ENCODE measurements around the gene SLC12A8. TPM values are rescaled to one million over a fixed set of nuclear protein-coding genes. Genes with fewer than 3 reads are reported as not detected.

Gene SLC12A8
- total and polyA plus RNA-seq, 2 experiments from 2014 or later, result 3.4 to 7.8 TPM

GRCh38 chr3:125145751-125146475, 66.6 kb downstream of the SLC12A8 start:
- in situ Hi-C loops (cut with MboI), result no loop called here
- no peaks in the 10 kb centered on the region for H3K79me2 ChIP-seq (ENCODE audit: insufficient read depth)

GRCh38 chr3:125144653-125145314, 67.8 kb downstream of the SLC12A8 start:
- 95 to 97% methylated on average over 5 of the region's 5 CpGs for WGBS, 2 experiments (ENCODE audit: low coverage in 1 of 2, low lambda C conversion rate in 2 of 2, missing lambda C conversion rate in 2 of 2)
- no peaks in the 10 kb centered on the region for H4K20me1 ChIP-seq (ENCODE audit: insufficient read depth)
- H3K27ac ChIP-seq, result no peak overlapping the region
- H3K4me3 ChIP-seq, result no peak overlapping the region
- H3K9ac ChIP-seq, result no peak overlapping the region
- no peak for DNase-seq
- no peaks in the 10 kb centered on the region for H3K36me3 ChIP-seq (ENCODE audit: low read depth)
- no peaks in the 10 kb centered on the region for H3K27me3 ChIP-seq (replicated peaks; ENCODE audit: insufficient read depth)
- H3K9me3 ChIP-seq (ENCODE audit: low read depth), result no peaks in the 10 kb centered on the region
- no peaks in the 10 kb centered on the region for H3K9me2 ChIP-seq (ENCODE audit: insufficient read depth)
- TF ChIP-seq EZH2phosphoT487 (IDR thresholded peaks at IDR 0.05; ENCODE audit: insufficient read depth, low read depth) (no peak), EZH2 (IDR thresholded peaks at IDR 0.05; ENCODE audit: insufficient read depth, poor library complexity, severe bottlenecking) (no peak)
- H3K79me2 ChIP-seq (ENCODE audit: insufficient read depth), result no peaks in the 10 kb centered on the region
- no peak overlapping the region for H2AFZ ChIP-seq
- peak overlapping the region; percentile 31 for H3K4me2 ChIP-seq (ENCODE audit: unreplicated experiment)
- in situ Hi-C loops (cut with MboI), result no loop called here
- peaks cover 13% of the 10 kb centered on the region; the same call in 1 of the 2 replicates for H3F3A ChIP-seq (ENCODE audit: insufficient read depth)
- H3K4me1 ChIP-seq (ENCODE audit: insufficient read depth), result peaks cover 57% of the 10 kb centered on the region

More at GRCh38 chr3:125145751-125146475, 66.6 kb downstream of the SLC12A8 start:
- Histone ChIP-seq H2AFZ (no peak overlapping the region), H3K9me2 (ENCODE audit: insufficient read depth) (no peaks in the 10 kb centered on the region), H3K4me1 (ENCODE audit: insufficient read depth) (peaks cover 50% of the 10 kb centered on the region), H3K9ac (no peak overlapping the region), H3K36me3 (ENCODE audit: low read depth) (no peaks in the 10 kb centered on the region), H4K20me1 (ENCODE audit: insufficient read depth) (no peaks in the 10 kb centered on the region), H3K4me2 (ENCODE audit: unreplicated experiment) (no peak overlapping the region), H3K4me3 (no peak overlapping the region), H3F3A (ENCODE audit: insufficient read depth) (0 out of 2 replicates have a peak, but pooled peaks cover 6% of the 10 kb centered on the region), H3K27ac (no peak overlapping the region), H3K27me3 (replicated peaks; ENCODE audit: insufficient read depth) (no peaks in the 10 kb centered on the region), H3K9me3 (ENCODE audit: low read depth) (no peaks in the 10 kb centered on the region)
- peak; percentile 57 for DNase-seq
- 61 to 63% methylated on average over 10 of the region's 10 CpGs for WGBS, 2 experiments (ENCODE audit: low coverage in 1 of 2, low lambda C conversion rate in 2 of 2, missing lambda C conversion rate in 2 of 2)
- no peak for TF ChIP-seq EZH2 (IDR thresholded peaks at IDR 0.05; ENCODE audit: insufficient read depth, poor library complexity, severe bottlenecking)
- no peak for TF ChIP-seq EZH2phosphoT487 (IDR thresholded peaks at IDR 0.05; ENCODE audit: insufficient read depth, low read depth)

GRCh38 chr3:125143982-125144652, 68.4 kb downstream of the SLC12A8 start:
- no peaks in the 10 kb centered on the region for H4K20me1 ChIP-seq (ENCODE audit: insufficient read depth)
- peaks cover 54% of the 10 kb centered on the region for H3K4me1 ChIP-seq (ENCODE audit: insufficient read depth)
- no peaks in the 10 kb centered on the region for H3K79me2 ChIP-seq (ENCODE audit: insufficient read depth)
- WGBS, 2 experiments (ENCODE audit: low coverage in 1 of 2, low lambda C conversion rate in 2 of 2, missing lambda C conversion rate in 2 of 2), result 57 to 60% methylated on average over 7 of the region's 7 CpGs
- no peak overlapping the region for H3K4me3 ChIP-seq
- H3K9me2 ChIP-seq (ENCODE audit: insufficient read depth), result no peaks in the 10 kb centered on the region
- no peaks in the 10 kb centered on the region for H3K36me3 ChIP-seq (ENCODE audit: low read depth)
- in situ Hi-C loops (cut with MboI), result no loop called here
- no peak overlapping the region for H2AFZ ChIP-seq
- no peaks in the 10 kb centered on the region for H3K9me3 ChIP-seq (ENCODE audit: low read depth)
- H3K9ac ChIP-seq, result no peak overlapping the region
- peaks cover 8% of the 10 kb centered on the region; the same call in 1 of the 2 replicates for H3F3A ChIP-seq (ENCODE audit: insufficient read depth)
- TF ChIP-seq EZH2 (IDR thresholded peaks at IDR 0.05; ENCODE audit: insufficient read depth, poor library complexity, severe bottlenecking) (no peak), EZH2phosphoT487 (IDR thresholded peaks at IDR 0.05; ENCODE audit: insufficient read depth, low read depth) (no peak)
- DNase-seq, result peak; percentile 40
- peak overlapping the region; percentile 31 for H3K4me2 ChIP-seq (ENCODE audit: unreplicated experiment)
- no peaks in the 10 kb centered on the region for H3K27me3 ChIP-seq (replicated peaks; ENCODE audit: insufficient read depth)
- H3K27ac ChIP-seq, result no peak overlapping the region

- Histone ChIP-seq H3K9me2 (ENCODE audit: insufficient read depth) (no peaks in the 10 kb centered on the region), H3K4me3 (no peak overlapping the region), H3K4me1 (ENCODE audit: insufficient read depth) (peaks cover 48% of the 10 kb centered on the region), H3K36me3 (ENCODE audit: low read depth) (no peaks in the 10 kb centered on the region), H3K9me3 (ENCODE audit: low read depth) (no peaks in the 10 kb centered on the region), H2AFZ (no peak overlapping the region), H3K79me2 (ENCODE audit: insufficient read depth) (no peaks in the 10 kb centered on the region), H3F3A (ENCODE audit: insufficient read depth) (peaks cover 7% of the 10 kb centered on the region; the same call in 1 of the 2 replicates), H3K9ac (no peak overlapping the region), H3K27ac (no peak overlapping the region), H3K4me2 (ENCODE audit: unreplicated experiment) (peak overlapping the region; percentile 31), H4K20me1 (ENCODE audit: insufficient read depth) (no peaks in the 10 kb centered on the region), H3K27me3 (replicated peaks; ENCODE audit: insufficient read depth) (no peaks in the 10 kb centered on the region)
- in situ Hi-C loops (cut with MboI), result no loop called here
- 93 to 97% methylated on average over 3 of the region's 3 CpGs for WGBS, 2 experiments (ENCODE audit: low coverage in 1 of 2, low lambda C conversion rate in 2 of 2, missing lambda C conversion rate in 2 of 2)
- no peak for DNase-seq
- TF ChIP-seq EZH2 (IDR thresholded peaks at IDR 0.05; ENCODE audit: insufficient read depth, poor library complexity, severe bottlenecking) (no peak), EZH2phosphoT487 (IDR thresholded peaks at IDR 0.05; ENCODE audit: insufficient read depth, low read depth) (no peak)
Observed at GRCh38 chr3:125143538-125143937, 69.0 kb downstream of the SLC12A8 start.

Measured in GM23248 (cell line).